ENCODE results near the gene SCYL3.

The SCYL3 gene

GRCh38 chr1:169915150-169915549, 21.5 kb upstream of the SCYL3 start:
- DNase-seq, result no peak
- no peak for TF ChIP-seq GATA1 (IDR thresholded peaks at IDR 0.05; ENCODE audit: low read depth, low read length)
- TF ChIP-seq POLR2A (IDR thresholded peaks at IDR 0.05; ENCODE audit: low read length), result no peak

- no peak for DNase-seq
- no peak for TF ChIP-seq GATA1 (IDR thresholded peaks at IDR 0.05; ENCODE audit: low read depth, low read length)
- no peak for TF ChIP-seq POLR2A (IDR thresholded peaks at IDR 0.05; ENCODE audit: low read length)
These were observed 20.8 kb upstream of the SCYL3 start for GRCh38 chr1:169914531-169914930.

- TF ChIP-seq POLR2A (IDR thresholded peaks at IDR 0.05; ENCODE audit: low read length) (no peak), GATA1 (IDR thresholded peaks at IDR 0.05; ENCODE audit: low read depth, low read length) (no peak)
- DNase-seq, result no peak
These were observed 15.8 kb upstream of the SCYL3 start for GRCh38 chr1:169909499-169909898.

GRCh38 chr1:169906938-169907337, 13.2 kb upstream of the SCYL3 start:
- no peak for DNase-seq
- TF ChIP-seq GATA1 (IDR thresholded peaks at IDR 0.05; ENCODE audit: low read depth, low read length) (no peak), POLR2A (IDR thresholded peaks at IDR 0.05; ENCODE audit: low read length) (no peak)

- DNase-seq, result no peak
- no peak for TF ChIP-seq POLR2A (IDR thresholded peaks at IDR 0.05; ENCODE audit: low read length)
These were observed 11.1 kb upstream of the SCYL3 start for GRCh38 chr1:169904834-169905233.

GRCh38 chr1:169902751-169903150, 9.1 kb upstream of the SCYL3 start:
- DNase-seq, result no peak
- TF ChIP-seq GATA1 (IDR thresholded peaks at IDR 0.05; ENCODE audit: low read depth, low read length), result no peak
- TF ChIP-seq POLR2A (IDR thresholded peaks at IDR 0.05; ENCODE audit: low read length), result no peak

- DNase-seq, result no peak
- no peak for TF ChIP-seq GATA1 (IDR thresholded peaks at IDR 0.05; ENCODE audit: low read depth, low read length)
- no peak for TF ChIP-seq POLR2A (IDR thresholded peaks at IDR 0.05; ENCODE audit: low read length)
These were observed 7.4 kb upstream of the SCYL3 start for GRCh38 chr1:169901115-169901514.

- TF ChIP-seq POLR2A (IDR thresholded peaks at IDR 0.05; ENCODE audit: low read length), result no peak
- TF ChIP-seq GATA1 (IDR thresholded peaks at IDR 0.05; ENCODE audit: low read depth, low read length), result no peak
- DNase-seq, result no peak
These were observed 6.9 kb upstream of the SCYL3 start for GRCh38 chr1:169900571-169900970.

- TF ChIP-seq GATA1 (IDR thresholded peaks at IDR 0.05; ENCODE audit: low read depth, low read length) (no peak), POLR2A (IDR thresholded peaks at IDR 0.05; ENCODE audit: low read length) (no peak)
- no peak for DNase-seq
These were observed 6.0 kb upstream of the SCYL3 start for GRCh38 chr1:169899519-169900217.

GRCh38 chr1:169896013-169896412, 2.3 kb upstream of the SCYL3 start:
- DNase-seq, result no peak
- no peak for TF ChIP-seq POLR2A (IDR thresholded peaks at IDR 0.05; ENCODE audit: low read length)
- no peak for TF ChIP-seq GATA1 (IDR thresholded peaks at IDR 0.05; ENCODE audit: low read depth, low read length)

- TF ChIP-seq GATA1 (IDR thresholded peaks at IDR 0.05; ENCODE audit: low read depth, low read length) (no peak), POLR2A (IDR thresholded peaks at IDR 0.05; ENCODE audit: low read length) (no peak)
- DNase-seq, result no peak
These were observed 889 bp upstream of the SCYL3 start for GRCh38 chr1:169894424-169895145.

GRCh38 chr1:169892927-169893644, 610 bp downstream of the SCYL3 start:
- TF ChIP-seq POLR2A (IDR thresholded peaks at IDR 0.05; ENCODE audit: low read length), result no peak
- TF ChIP-seq GATA1 (IDR thresholded peaks at IDR 0.05; ENCODE audit: low read depth, low read length), result no peak
- DNase-seq, result peak; percentile 51 to 63

- no peak for TF ChIP-seq POLR2A (IDR thresholded peaks at IDR 0.05; ENCODE audit: low read length)
- TF ChIP-seq GATA1 (IDR thresholded peaks at IDR 0.05; ENCODE audit: low read depth, low read length), result no peak
- peak in 1 of 2 experiments; percentile 28 for DNase-seq
These were observed 1.3 kb downstream of the SCYL3 start for GRCh38 chr1:169892176-169892926.

- peak in 1 of 2 experiments; percentile 19 for DNase-seq
- TF ChIP-seq GATA1 (IDR thresholded peaks at IDR 0.05; ENCODE audit: low read depth, low read length), result no peak
- TF ChIP-seq POLR2A (IDR thresholded peaks at IDR 0.05; ENCODE audit: low read length), result no peak
These were observed 2.2 kb downstream of the SCYL3 start for GRCh38 chr1:169891539-169891885.
